ENCODE data around the gene KLHDC4. TPM values are rescaled to one million over a fixed set of nuclear protein-coding genes. Genes with fewer than 3 reads are reported as not detected.

Gene KLHDC4
- total RNA-seq, 1 experiment from 2014 or later, result 76.2 TPM

GRCh38 chr16:87792205-87792565 is 26.4 kb upstream of the KLHDC4 start:
- Histone ChIP-seq H3K23me2 (ENCODE audit: insufficient read length, low read depth, low read length, poor library complexity, severe bottlenecking) (no peaks in the 10 kb centered on the region), H3K79me2 (ENCODE audit: insufficient read depth, low read length) (no peaks in the 10 kb centered on the region), H3K9me3 (ENCODE audit: control insufficient read depth, low read depth, low read length) (no peaks in the 10 kb centered on the region), H3K79me1 (ENCODE audit: insufficient read depth, low read depth, low read length, poor library complexity, severe bottlenecking) (no peaks in the 10 kb centered on the region), H2BK12ac (ENCODE audit: insufficient read length, low read depth, low read length) (no peak overlapping the region), H2AFZ (ENCODE audit: low read length) (no peak overlapping the region), H4K20me1 (ENCODE audit: control insufficient read depth, insufficient read depth, insufficient read length) (no peaks in the 10 kb centered on the region), H3K18ac (ENCODE audit: insufficient read length, low read depth, low read length) (no peak overlapping the region), H4K5ac (ENCODE audit: insufficient read length, low read depth, low read length) (no peak overlapping the region), H3K9ac (ENCODE audit: extremely low read depth, insufficient read length, low read length) (no peak overlapping the region), H3K27ac (ENCODE audit: insufficient read length, low read depth, low read length) (no peak overlapping the region), H3K4ac (ENCODE audit: low read depth, low read length) (no peak overlapping the region), H2BK20ac (ENCODE audit: low read depth, low read length, poor library complexity, severe bottlenecking) (no peak overlapping the region), H3K27me3 (ENCODE audit: insufficient read depth, low read length) (no peaks in the 10 kb centered on the region), H4K91ac (ENCODE audit: insufficient read length, low read depth, low read length) (no peak overlapping the region), H2BK15ac (ENCODE audit: low read depth, low read length) (no peak overlapping the region), H2AK5ac (ENCODE audit: insufficient read length, low read length) (no peak overlapping the region), H4K8ac (replicated peaks; ENCODE audit: insufficient read length, low read depth, low read length) (no peak overlapping the region), H2BK120ac (ENCODE audit: low read depth, low read length, poor library complexity, severe bottlenecking) (no peak overlapping the region), H3K23ac (ENCODE audit: insufficient read length, low read depth, low read length) (no peak overlapping the region), H3K14ac (ENCODE audit: insufficient read depth, low read length) (no peak overlapping the region), H3T11ph (ENCODE audit: low read length) (no peak overlapping the region), H2BK5ac (ENCODE audit: insufficient read length, low read length) (no peak overlapping the region), H3K4me1 (ENCODE audit: insufficient read depth, low read length) (no peaks in the 10 kb centered on the region), H3K4me2 (ENCODE audit: insufficient read depth, insufficient read length, low read length) (no peak overlapping the region), H3K56ac (ENCODE audit: insufficient read length, low read depth, low read length) (no peak overlapping the region)
- Mint-ChIP-seq H3K36me3 (ENCODE audit: insufficient read depth in 1 of 3, low read depth in 3 of 3) (no peaks in the 10 kb centered on the region), H3K27ac (no peak overlapping the region), H3K4me1 (no peaks in the 10 kb centered on the region), H3K4me3 (no peak overlapping the region), H3K9me3 (no peaks in the 10 kb centered on the region), H3K27me3 (ENCODE audit: low read depth) (peaks cover 2% of the 10 kb centered on the region)
- no CpG with 5 or more reads among the region's 7 CpGs for WGBS (ENCODE audit: extremely low coverage, insufficient read length, low lambda C conversion rate)
- TF ChIP-seq CTCF (conservative IDR thresholded peaks at IDR 0.05), result no peak
- DNase-seq, result no peak

Measured in H9 (cell line).